ENCODE results near the gene GNB1L. TPM values are rescaled to one million over a fixed set of nuclear protein-coding genes. Genes with fewer than 3 reads are reported as not detected.

GNB1L gene
- total and polyA plus RNA-seq, 4 donors, result 4.5 to 9.3 (median 6.7) TPM

GRCh38 chr22:19848298-19849224 is 6.1 kb downstream of the GNB1L start:
- peak overlapping the region in 1 of 2 donors; percentile 59 for H3K27ac ChIP-seq (ENCODE audit: low read depth in 1 of 2, low read length in 1 of 2)
- no peaks in the 10 kb centered on the region for H3K27me3 ChIP-seq (ENCODE audit: control insufficient read depth in 3 of 3, insufficient read depth in 3 of 3, low read length in 2 of 3)
- H3K4me3 ChIP-seq, result no peak overlapping the region
- ATAC-seq (ENCODE audit: insufficient read depth, low FRiP score) (no peak), DNase-seq (no peak)
- H3K36me3 ChIP-seq (ENCODE audit: control insufficient read depth in 4 of 4, insufficient read depth in 4 of 4, low read length in 4 of 4), result peaks cover 0 to 14% (median 5%) of the 10 kb centered on the region in 4 donors
- no peaks in the 10 kb centered on the region for H3K9me3 ChIP-seq (ENCODE audit: control insufficient read depth in 4 of 4, insufficient read depth in 3 of 4, low read length in 3 of 4)
- WGBS, 2 donors, result 62 to 81% methylated on average over 7 of the region's 7 CpGs
- H3K9ac ChIP-seq (ENCODE audit: insufficient read depth in 1 of 2, low read length in 2 of 2), result no peak overlapping the region
- TF ChIP-seq CTCF (IDR thresholded peaks at IDR 0.05; ENCODE audit: control extremely low read depth, extremely low read depth), result no peak
- H3K4me1 ChIP-seq (ENCODE audit: control insufficient read depth in 5 of 5, insufficient read depth in 5 of 5, low read length in 5 of 5), result peaks cover 0 to 43% (median 27%) of the 10 kb centered on the region in 5 donors

- DNase-seq (no peak), ATAC-seq (ENCODE audit: insufficient read depth, low FRiP score) (no peak)
- H3K9me3 ChIP-seq (ENCODE audit: control insufficient read depth in 4 of 4, insufficient read depth in 3 of 4, low read length in 3 of 4), result no peaks in the 10 kb centered on the region
- TF ChIP-seq CTCF (IDR thresholded peaks at IDR 0.05; ENCODE audit: control extremely low read depth, extremely low read depth), result no peak
- no peak overlapping the region for H3K9ac ChIP-seq (ENCODE audit: insufficient read depth in 1 of 2, low read length in 2 of 2)
- no peak overlapping the region for H3K27ac ChIP-seq (ENCODE audit: low read depth in 1 of 2, low read length in 1 of 2)
- peaks cover 0 to 12% (median 5%) of the 10 kb centered on the region in 4 donors for H3K36me3 ChIP-seq (ENCODE audit: control insufficient read depth in 4 of 4, insufficient read depth in 4 of 4, low read length in 4 of 4)
- 93 to 94% methylated on average over 2 of the region's 2 CpGs for WGBS, 2 donors
- H3K27me3 ChIP-seq (ENCODE audit: control insufficient read depth in 3 of 3, insufficient read depth in 3 of 3, low read length in 2 of 3), result no peaks in the 10 kb centered on the region
- peaks cover 0 to 39% (median 19%) of the 10 kb centered on the region in 5 donors for H3K4me1 ChIP-seq (ENCODE audit: control insufficient read depth in 5 of 5, insufficient read depth in 5 of 5, low read length in 5 of 5)
- H3K4me3 ChIP-seq, result no peak overlapping the region
Measured at GRCh38 chr22:19847345-19847632, 7.4 kb downstream of the GNB1L start.

- H3K9ac ChIP-seq (ENCODE audit: insufficient read depth in 1 of 2, low read length in 2 of 2), result no peak overlapping the region
- no peak for ATAC-seq (ENCODE audit: insufficient read depth, low FRiP score)
- H3K27ac ChIP-seq (ENCODE audit: low read depth in 1 of 2, low read length in 1 of 2), result no peak overlapping the region
- H3K9me3 ChIP-seq (ENCODE audit: control insufficient read depth in 4 of 4, insufficient read depth in 3 of 4, low read length in 3 of 4), result no peaks in the 10 kb centered on the region
- H3K36me3 ChIP-seq (ENCODE audit: control insufficient read depth in 4 of 4, insufficient read depth in 4 of 4, low read length in 4 of 4), result peaks cover 0 to 10% (median 4%) of the 10 kb centered on the region in 4 donors
- no peak overlapping the region for H3K4me3 ChIP-seq
- WGBS, 2 donors, result 93 to 94% methylated on average over 9 of the region's 9 CpGs
- no peaks in the 10 kb centered on the region for H3K27me3 ChIP-seq (ENCODE audit: control insufficient read depth in 3 of 3, insufficient read depth in 3 of 3, low read length in 2 of 3)
- TF ChIP-seq CTCF (IDR thresholded peaks at IDR 0.05; ENCODE audit: control extremely low read depth, extremely low read depth), result no peak
- no peak for DNase-seq
- H3K4me1 ChIP-seq (ENCODE audit: control insufficient read depth in 5 of 5, insufficient read depth in 5 of 5, low read length in 5 of 5), result peaks cover 0 to 34% (median 17%) of the 10 kb centered on the region in 5 donors
Measured at GRCh38 chr22:19846620-19847344, 7.9 kb downstream of the GNB1L start.
